ENCODE data around the gene DLG1.

- TF ChIP-seq CTCF (IDR thresholded peaks at IDR 0.05): no peak
- TF ChIP-seq EZH2 (IDR thresholded peaks at IDR 0.05): no peak
These were observed 126.8 kb downstream of the DLG1 start for GRCh38 chr3:197171481-197172067.

All from neural progenitor cell (in vitro differentiated cells).